ENCODE measurements around the gene F11. TPM values are rescaled to one million over a fixed set of nuclear protein-coding genes. Genes with fewer than 3 reads are reported as not detected.
A peak's percentile ranks its signal among the peaks of the same experiment; 100 is the strongest.
"Not testable (repeated sequence)": the region's sequence is repeated elsewhere in the genome, so short reads cannot be mapped to it uniquely, and the experiment has no call there.

F11 gene
- total RNA-seq, 1 donor from 2014 or later: not detected

- no peak overlapping the region for H3K27ac Mint-ChIP-seq
- peaks cover 3% of the 10 kb centered on the region for H3K4me1 Mint-ChIP-seq
- H3K9me3 Mint-ChIP-seq: no peaks in the 10 kb centered on the region
- no peaks in the 10 kb centered on the region for H3K36me3 Mint-ChIP-seq (ENCODE audit: low read depth)
- intact Hi-C loops (cut with micrococcal nuclease): no loop called here
- no peak for DNase-seq
- H3K4me3 Mint-ChIP-seq: no peak overlapping the region
- H3K27me3 Mint-ChIP-seq: peaks cover 11% of the 10 kb centered on the region
Measured at GRCh38 chr4:186299291-186299690, 33.3 kb downstream of the F11 start.

GRCh38 chr4:186300659-186301390 is 34.8 kb downstream of the F11 start:
- peaks cover 11% of the 10 kb centered on the region for H3K27me3 Mint-ChIP-seq
- no peaks in the 10 kb centered on the region for H3K36me3 Mint-ChIP-seq (ENCODE audit: low read depth)
- no peak overlapping the region for H3K27ac Mint-ChIP-seq
- no peaks in the 10 kb centered on the region for H3K9me3 Mint-ChIP-seq
- no peak for DNase-seq
- peaks cover 3% of the 10 kb centered on the region for H3K4me1 Mint-ChIP-seq
- no peak overlapping the region for H3K4me3 Mint-ChIP-seq
- intact Hi-C loops (cut with micrococcal nuclease): no loop called here

GRCh38 chr4:186304216-186304615 is 38.2 kb downstream of the F11 start:
- intact Hi-C loops (cut with micrococcal nuclease): no loop called here
- no peak for DNase-seq
- Mint-ChIP-seq H3K4me1 (no peaks in the 10 kb centered on the region), H3K36me3 (ENCODE audit: low read depth) (no peaks in the 10 kb centered on the region), H3K27ac (no peak overlapping the region), H3K27me3 (peaks cover 2% of the 10 kb centered on the region), H3K4me3 (no peak overlapping the region), H3K9me3 (no peaks in the 10 kb centered on the region)

- peaks cover 2% of the 10 kb centered on the region for H3K27me3 Mint-ChIP-seq
- H3K4me3 Mint-ChIP-seq: no peak overlapping the region
- intact Hi-C loops (cut with micrococcal nuclease): no loop called here
- no peak overlapping the region for H3K27ac Mint-ChIP-seq
- no peaks in the 10 kb centered on the region for H3K4me1 Mint-ChIP-seq
- no peak for DNase-seq
- no peaks in the 10 kb centered on the region for H3K9me3 Mint-ChIP-seq
- H3K36me3 Mint-ChIP-seq (ENCODE audit: low read depth): no peaks in the 10 kb centered on the region
Measured at GRCh38 chr4:186304866-186305505, 39.0 kb downstream of the F11 start.

- Mint-ChIP-seq H3K27ac (no peak overlapping the region), H3K4me3 (no peak overlapping the region), H3K27me3 (peaks cover 2% of the 10 kb centered on the region), H3K9me3 (no peaks in the 10 kb centered on the region), H3K36me3 (ENCODE audit: low read depth) (no peaks in the 10 kb centered on the region), H3K4me1 (no peaks in the 10 kb centered on the region)
- intact Hi-C loops (cut with micrococcal nuclease): no loop called here
- DNase-seq: no peak
Measured at GRCh38 chr4:186307497-186307896, 41.5 kb downstream of the F11 start.

GRCh38 chr4:186307916-186308315 is 41.9 kb downstream of the F11 start:
- Mint-ChIP-seq H3K27ac (no peak overlapping the region), H3K4me1 (no peaks in the 10 kb centered on the region), H3K4me3 (no peak overlapping the region), H3K36me3 (ENCODE audit: low read depth) (no peaks in the 10 kb centered on the region), H3K9me3 (no peaks in the 10 kb centered on the region), H3K27me3 (peaks cover 2% of the 10 kb centered on the region)
- intact Hi-C loops (cut with micrococcal nuclease): no loop called here
- no peak for DNase-seq

- H3K27ac Mint-ChIP-seq: no peak overlapping the region
Measured at GRCh38 chr4:186318481-186318880, 52.5 kb downstream of the F11 start.

GRCh38 chr4:186324660-186325059 is 58.7 kb downstream of the F11 start:
- H3K4me1 Mint-ChIP-seq; intact Hi-C loops (cut with micrococcal nuclease); H3K27ac Mint-ChIP-seq; H3K27me3 Mint-ChIP-seq; H3K36me3 Mint-ChIP-seq (ENCODE audit: low read depth); H3K4me3 Mint-ChIP-seq; H3K9me3 Mint-ChIP-seq; DNase-seq: not testable (repeated sequence)

More at GRCh38 chr4:186318481-186318880, 52.5 kb downstream of the F11 start:
- intact Hi-C loops (cut with micrococcal nuclease): no loop called here
- no peaks in the 10 kb centered on the region for H3K27me3 Mint-ChIP-seq
- DNase-seq: peak; percentile 42
- no peak overlapping the region for H3K4me3 Mint-ChIP-seq
- H3K36me3 Mint-ChIP-seq (ENCODE audit: low read depth): no peaks in the 10 kb centered on the region
- no peaks in the 10 kb centered on the region for H3K9me3 Mint-ChIP-seq
- no peaks in the 10 kb centered on the region for H3K4me1 Mint-ChIP-seq

- H3K4me3 Mint-ChIP-seq: no peak overlapping the region
- H3K27me3 Mint-ChIP-seq: no peaks in the 10 kb centered on the region
- no peaks in the 10 kb centered on the region for H3K4me1 Mint-ChIP-seq
- H3K27ac Mint-ChIP-seq: no peak overlapping the region
- H3K9me3 Mint-ChIP-seq: no peaks in the 10 kb centered on the region
- intact Hi-C loops (cut with micrococcal nuclease): no loop called here
- no peaks in the 10 kb centered on the region for H3K36me3 Mint-ChIP-seq (ENCODE audit: low read depth)
- DNase-seq: no peak
Measured at GRCh38 chr4:186326391-186326790, 60.4 kb downstream of the F11 start.

- Mint-ChIP-seq H3K4me1 (no peaks in the 10 kb centered on the region), H3K4me3 (no peak overlapping the region), H3K9me3 (no peaks in the 10 kb centered on the region), H3K36me3 (ENCODE audit: low read depth) (no peaks in the 10 kb centered on the region), H3K27me3 (no peaks in the 10 kb centered on the region), H3K27ac (no peak overlapping the region)
- no peak for DNase-seq
- intact Hi-C loops (cut with micrococcal nuclease): no loop called here
Measured at GRCh38 chr4:186329372-186329771, 63.4 kb downstream of the F11 start.

GRCh38 chr4:186330368-186330767 is 64.4 kb downstream of the F11 start:
- H3K9me3 Mint-ChIP-seq: no peaks in the 10 kb centered on the region
- no peak overlapping the region for H3K4me3 Mint-ChIP-seq
- intact Hi-C loops (cut with micrococcal nuclease): no loop called here
- DNase-seq: no peak
- H3K36me3 Mint-ChIP-seq (ENCODE audit: low read depth): no peaks in the 10 kb centered on the region
- peak overlapping the region; percentile 19 for H3K27ac Mint-ChIP-seq
- no peaks in the 10 kb centered on the region for H3K4me1 Mint-ChIP-seq
- H3K27me3 Mint-ChIP-seq: no peaks in the 10 kb centered on the region

- Mint-ChIP-seq H3K36me3 (ENCODE audit: low read depth) (no peaks in the 10 kb centered on the region), H3K27me3 (no peaks in the 10 kb centered on the region), H3K4me3 (no peak overlapping the region), H3K27ac (no peak overlapping the region), H3K9me3 (no peaks in the 10 kb centered on the region), H3K4me1 (no peaks in the 10 kb centered on the region)
- intact Hi-C loops (cut with micrococcal nuclease): no loop called here
- DNase-seq: no peak
Measured at GRCh38 chr4:186335793-186336192, 69.8 kb downstream of the F11 start.
